Sciatic nerve (tissue), 2 donors: Measurements from ENCODE around the gene COX19. TPM values are rescaled to one million over a fixed set of nuclear protein-coding genes. Genes with fewer than 3 reads are reported as not detected.
A peak's percentile ranks its signal among the peaks of the same experiment; 100 is the strongest.

ENCODE experiments used
- ATAC-seq: fragments of 200-7000 bp; cut with Tn5 transposase; one replicate; pipeline ENCODE4 v1.9.1; 2020; ENCODE audit warnings: mild to moderate bottlenecking, moderate library complexity
- DNase-seq: peaks from one replicate; pipeline ENCODE4 v3.0.0-alpha.2; 2020; ENCODE audit warnings: low spot score
- intact Hi-C: fragments of 100-400 bp; cut with DNase I; formaldehyde crosslinking; loops from one replicate; pipeline ENCODE4 v1.14.2; 2022
- total RNA-seq: library from RNA; stranded (reverse); fragmentation: NEBNext Ultra II Directional; extraction: Animal tissue kit (Norgen Biotek cat#: 25700); gene quantifications from one replicate; pipeline ENCODE4 v1.2.1, GENCODE V29; 2021
- donor health status: DM: no; HTN: no; CAD: no.
- donor health status: DM: no; HTN: no; CAD: no.

The COX19 gene, protein sequence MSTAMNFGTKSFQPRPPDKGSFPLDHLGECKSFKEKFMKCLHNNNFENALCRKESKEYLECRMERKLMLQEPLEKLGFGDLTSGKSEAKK
- total RNA-seq: 18.3 TPM

DNA sequence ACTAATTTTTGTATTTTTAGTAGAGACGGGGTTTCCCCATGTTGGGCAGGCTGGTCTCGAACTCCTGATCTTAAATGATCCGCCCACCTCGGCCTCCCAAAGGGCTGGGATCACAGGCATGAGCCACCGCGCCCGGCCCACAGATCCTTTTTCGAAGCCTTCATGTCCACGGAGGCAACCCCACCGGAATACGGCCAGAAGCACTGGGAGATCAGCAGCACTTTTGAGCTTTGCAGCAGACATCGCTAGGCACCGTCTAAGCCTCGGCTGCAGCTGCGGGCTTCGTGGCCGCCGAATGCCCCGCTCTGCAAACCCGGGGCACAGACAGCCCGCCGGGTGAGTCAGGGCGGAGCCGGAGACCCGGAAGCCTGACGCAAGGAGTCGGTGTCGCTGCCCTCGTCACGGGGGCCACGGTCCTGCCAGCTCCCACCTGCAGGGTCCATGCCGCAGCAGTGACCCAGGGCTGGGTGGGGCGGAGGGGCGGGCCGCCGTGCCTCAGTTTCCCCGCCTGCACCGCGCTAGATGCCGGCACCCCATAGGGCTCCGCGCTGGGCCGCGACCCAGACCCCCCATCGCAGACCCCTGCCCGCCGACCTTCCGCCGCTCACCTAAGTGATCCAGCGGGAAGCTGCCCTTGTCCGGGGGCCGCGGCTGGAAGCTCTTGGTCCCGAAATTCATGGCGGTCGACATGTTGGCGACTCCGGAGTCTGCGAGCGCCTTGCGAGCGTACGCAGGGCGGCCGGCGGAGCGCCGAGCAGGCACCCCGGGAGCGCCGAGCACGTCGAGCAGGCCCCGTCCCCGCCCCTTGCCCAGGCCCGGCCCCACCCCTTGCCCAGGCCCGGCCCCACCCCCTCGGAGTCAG is at the start of gene COX19:
COX19 (minus strand) TSS at position 730 of the 862 bp plus-strand sequence; CDS start at position 690, 40 bp downstream.
- intact Hi-C loops: no loop called here
- DNase-seq: peak; percentile 92

DNA sequence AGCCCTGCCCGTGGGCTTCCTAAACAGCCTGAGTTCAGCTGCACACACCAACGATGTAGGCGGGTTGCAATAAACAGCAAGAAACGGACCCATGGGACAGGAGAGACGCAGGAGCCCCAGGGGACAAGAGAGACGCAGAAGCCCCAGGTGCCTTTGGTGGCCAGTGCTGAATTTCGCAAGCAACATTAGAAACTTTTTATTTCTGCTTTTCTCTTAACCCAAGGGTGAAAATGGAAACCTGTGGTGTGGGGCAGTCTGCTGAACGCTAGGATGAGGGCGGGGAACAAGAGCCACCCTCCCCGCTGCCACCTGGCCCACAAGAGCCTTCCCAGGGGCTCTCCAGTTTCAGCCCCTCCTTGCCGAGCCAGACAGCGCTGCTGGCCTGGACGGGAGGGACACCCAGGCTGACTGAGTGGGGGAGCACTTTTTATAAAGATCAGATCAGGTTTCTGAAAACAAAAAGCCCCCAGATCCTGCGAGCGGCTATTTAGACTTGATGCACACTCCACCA is 49.0 kb upstream of the COX19 start:
- ATAC-seq: no peak
- intact Hi-C loops: no loop called here
- no peak for DNase-seq

More for the DNA sequence above, at the start of gene COX19:
- ATAC-seq: peak; percentile 89

DNA sequence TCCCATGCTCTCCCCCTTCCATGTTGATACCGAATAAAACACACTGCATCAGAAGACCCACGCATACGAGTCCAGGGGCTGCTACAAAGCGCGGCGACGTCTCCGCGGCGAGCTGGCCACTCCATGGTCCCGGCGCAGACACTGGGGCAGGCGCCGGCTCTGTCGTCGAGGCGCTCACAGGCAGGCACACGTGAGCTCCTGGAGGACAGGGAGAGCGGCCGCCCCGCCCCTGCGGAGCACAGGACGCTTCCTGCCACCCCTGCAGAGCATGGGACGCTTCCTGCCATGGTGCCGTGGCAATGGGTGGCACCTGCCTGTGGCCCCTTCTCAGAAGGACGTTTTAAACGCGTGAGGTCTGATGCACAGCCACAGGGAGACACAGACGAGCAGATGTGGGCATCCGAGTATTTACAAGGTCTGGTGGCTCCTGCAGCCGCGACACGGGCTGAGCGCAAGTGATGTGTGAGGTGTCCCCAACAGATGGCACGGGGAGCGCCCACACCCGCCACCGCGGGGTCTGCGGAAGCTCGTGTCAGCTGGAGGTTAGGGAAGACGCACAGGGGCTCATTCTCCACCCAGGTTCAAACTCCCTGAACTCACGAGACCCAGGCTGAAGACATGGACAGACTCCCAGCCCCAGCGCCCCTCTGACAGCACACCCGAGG is 47.6 kb upstream of the COX19 start:
- intact Hi-C loops: no loop called here
- no peak for DNase-seq
- no peak for ATAC-seq

DNA sequence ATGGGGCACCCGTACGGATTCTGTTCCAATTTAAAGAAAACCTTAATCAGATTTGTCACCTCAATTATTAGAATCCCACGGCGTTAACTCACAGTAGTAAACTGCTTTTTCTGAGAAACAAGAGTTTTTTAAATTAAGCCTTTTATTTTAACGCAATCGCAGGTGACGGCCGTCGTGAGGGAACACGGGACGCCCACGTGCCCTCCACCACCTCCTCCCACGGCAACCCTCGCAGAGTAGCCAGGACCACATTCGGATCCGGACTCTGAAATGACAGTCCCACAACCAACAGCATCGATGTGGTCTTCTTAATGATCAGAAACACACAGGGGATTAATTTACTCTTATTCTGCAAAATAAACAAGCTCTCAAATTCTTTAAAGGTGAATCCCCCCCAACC is 47.0 kb upstream of the COX19 start:
- DNase-seq: no peak
- intact Hi-C loops: no loop called here
- no peak for ATAC-seq

DNA sequence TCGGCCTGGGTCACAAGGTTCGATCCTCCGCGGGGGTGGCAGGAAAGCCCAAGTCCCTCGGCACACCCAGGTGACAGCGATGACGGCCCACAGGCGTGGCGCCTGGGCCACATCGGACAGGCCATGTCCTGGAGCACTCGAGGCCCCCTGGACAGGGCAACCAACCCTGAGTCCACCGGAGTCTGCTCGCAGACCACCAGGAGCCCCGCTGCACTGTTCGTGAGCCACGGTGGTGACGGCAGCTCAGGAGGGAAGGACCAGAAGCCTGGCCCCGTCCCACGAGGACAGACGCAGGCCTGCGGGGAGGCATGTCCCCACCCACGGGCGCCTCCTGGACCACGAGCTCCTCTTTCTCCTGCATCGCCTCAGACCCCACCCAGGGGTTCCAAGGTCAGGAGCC is 46.6 kb upstream of the COX19 start:
- no peak for ATAC-seq
- intact Hi-C loops: no loop called here
- no peak for DNase-seq

DNA sequence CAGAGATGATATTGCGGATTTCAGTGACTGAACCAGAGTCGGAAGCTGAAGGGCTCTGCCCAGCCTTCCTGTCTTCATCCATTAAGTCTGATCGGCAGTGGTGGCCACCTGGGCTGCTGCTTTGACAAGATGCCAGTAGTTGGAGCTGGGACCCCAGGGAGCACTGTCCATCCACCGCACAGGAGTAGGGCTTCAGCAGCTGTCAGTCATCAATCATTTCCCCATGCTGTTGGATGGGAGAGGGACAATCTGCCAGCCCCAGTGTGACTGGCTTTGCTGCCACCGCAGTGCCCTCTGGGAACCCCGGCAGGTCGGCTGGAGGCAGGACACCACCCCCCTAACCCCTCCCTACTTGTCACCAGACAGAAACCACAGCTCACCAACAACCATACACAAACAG is 46.0 kb upstream of the COX19 start:
- ATAC-seq (no peak), DNase-seq (no peak)
- intact Hi-C loops: no loop called here

DNA sequence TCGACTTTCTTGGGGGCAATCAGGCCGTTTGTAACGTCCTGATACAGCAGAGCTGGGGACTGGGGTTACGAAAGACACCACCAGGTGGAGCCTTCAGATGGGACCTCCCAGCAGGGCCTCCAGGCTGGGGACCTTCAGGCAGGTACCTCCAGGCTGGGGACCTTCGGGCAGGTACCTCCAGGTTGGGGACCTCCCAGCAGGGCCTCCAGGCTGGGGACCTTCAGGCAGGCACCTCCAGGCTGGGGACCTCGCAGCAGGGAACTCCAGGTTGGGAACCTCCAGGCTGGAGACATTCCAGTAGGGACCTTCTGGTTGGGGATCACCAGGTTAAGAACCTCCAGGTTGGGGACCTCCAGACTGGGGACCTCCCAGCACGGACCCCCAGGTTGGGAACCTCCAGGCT is 45.5 kb upstream of the COX19 start:
- DNase-seq (no peak), ATAC-seq (no peak)
- intact Hi-C loops: no loop called here

DNA sequence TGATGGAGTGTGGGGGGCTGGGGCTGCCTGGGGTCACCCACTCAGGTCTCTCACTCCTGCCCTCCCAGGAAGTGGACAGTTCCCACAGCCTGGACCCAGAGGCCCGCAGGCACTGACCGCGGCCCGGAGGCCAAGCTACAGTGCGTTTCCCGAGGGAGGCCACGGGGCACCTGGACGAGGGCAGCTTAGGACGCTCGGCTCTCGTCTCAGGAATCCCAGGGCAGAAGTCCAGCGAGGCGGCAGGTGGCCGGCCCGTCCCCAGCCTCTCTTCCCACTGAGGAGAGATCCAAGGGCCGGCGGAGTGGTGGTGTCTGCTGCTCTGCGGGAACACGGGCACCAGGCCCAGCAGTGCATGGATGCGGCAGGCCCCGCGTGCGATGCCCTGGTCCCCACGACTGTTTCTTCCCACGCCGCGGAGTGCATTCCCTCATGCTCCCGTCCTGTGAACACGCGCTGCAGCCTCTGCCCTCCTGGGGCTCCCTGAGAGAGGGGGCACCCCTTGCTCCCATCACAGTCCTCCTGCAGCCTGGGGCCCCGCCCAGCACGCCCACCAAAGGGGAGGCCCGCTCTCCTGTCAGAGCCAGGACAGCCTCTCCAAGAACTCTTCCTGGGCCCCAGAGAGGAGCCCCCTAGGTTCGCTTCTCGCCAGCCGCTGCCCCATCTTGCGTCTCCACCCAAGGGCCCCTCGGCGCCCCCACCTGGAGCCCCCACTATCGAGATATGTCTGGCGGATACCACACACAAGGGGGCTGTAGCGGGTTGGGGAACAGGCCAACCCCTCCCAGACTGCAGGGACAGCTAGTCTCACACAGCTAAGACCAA is 44.7 kb upstream of the COX19 start:
- ATAC-seq: no peak
- intact Hi-C loops: no loop called here
- DNase-seq: no peak

DNA sequence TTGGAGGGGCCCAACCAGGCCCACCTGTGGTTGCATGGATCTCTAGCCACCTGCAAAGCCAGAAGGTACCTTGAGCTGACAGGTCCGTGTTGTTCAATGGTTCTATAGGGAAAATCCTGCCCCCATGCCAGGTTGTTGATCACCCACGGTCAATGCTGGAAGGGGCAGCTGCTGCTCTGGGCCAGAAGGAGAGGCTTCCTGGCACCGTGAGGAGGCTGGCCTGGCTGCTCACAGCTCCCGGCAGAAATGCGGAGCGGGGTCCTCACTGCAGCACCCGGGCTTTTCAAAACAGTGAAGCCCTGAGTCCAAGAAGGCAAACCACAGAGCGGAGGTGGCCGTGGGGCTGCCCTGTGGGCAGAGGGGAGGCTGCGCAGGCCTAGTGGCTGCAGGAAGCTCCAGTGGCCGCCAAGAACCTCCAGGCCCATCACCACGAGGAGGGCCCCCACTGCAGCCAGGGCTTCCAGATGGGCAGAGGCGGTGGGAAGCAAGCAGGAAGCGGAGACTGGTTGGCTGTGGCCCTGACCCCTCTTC is 44.0 kb upstream of the COX19 start:
- intact Hi-C loops: no loop called here
- ATAC-seq (no peak), DNase-seq (no peak)

DNA sequence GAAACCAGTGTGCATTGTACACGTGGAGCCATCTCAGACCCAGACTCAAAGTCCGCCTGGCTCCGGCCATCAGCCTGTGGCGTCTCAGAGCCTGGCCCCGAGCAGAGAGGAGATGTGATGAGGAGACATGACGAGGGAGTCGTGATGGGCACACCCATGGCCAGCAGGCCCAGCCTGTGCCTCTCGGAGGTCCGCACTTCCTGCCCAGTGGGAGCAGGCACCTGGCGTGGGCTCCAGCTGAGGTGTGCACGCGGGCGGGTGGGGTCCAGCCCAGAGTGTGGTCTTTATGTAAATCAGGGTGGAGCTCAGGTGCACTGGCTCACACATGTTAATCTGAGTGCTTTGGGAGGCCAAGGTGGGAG is 43.0 kb upstream of the COX19 start:
- ATAC-seq: no peak
- DNase-seq: no peak
- intact Hi-C loops: no loop called here

DNA sequence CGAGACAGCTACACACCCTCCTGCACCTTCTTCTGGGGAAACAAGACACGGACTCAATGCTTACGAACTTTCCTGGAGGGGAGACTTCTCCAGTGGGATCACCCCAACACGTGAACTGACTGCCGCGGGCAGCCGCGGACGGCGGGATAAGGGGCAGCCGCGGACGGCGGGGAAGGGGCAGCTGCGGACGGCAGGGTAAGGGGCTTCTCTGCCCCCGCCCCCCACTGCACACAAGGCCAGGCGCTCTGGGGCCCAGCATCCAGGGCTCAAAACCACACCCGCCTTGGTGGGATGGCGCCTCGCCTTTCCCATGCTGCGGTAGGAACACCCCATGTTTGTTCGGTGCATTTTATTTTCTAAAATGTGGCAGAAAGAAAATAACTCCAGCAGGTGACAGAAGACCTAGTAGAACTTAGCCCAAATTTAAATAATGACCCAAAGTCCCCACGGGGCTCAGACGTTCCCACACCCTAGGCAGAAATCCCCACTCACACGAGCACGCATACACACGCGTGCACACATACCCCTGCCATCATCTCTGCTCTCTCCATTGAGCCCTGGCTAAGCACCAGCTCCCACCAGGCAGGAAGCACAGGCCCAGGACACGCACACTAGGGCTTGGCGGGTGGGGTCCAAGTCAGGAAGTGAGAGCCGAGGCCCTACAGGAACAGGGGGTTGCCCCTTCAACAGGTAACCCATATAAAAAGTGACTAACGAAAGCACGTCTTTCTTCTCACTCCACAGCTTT is 42.4 kb upstream of the COX19 start:
- no peak for DNase-seq
- ATAC-seq: no peak
- intact Hi-C loops: no loop called here

DNA sequence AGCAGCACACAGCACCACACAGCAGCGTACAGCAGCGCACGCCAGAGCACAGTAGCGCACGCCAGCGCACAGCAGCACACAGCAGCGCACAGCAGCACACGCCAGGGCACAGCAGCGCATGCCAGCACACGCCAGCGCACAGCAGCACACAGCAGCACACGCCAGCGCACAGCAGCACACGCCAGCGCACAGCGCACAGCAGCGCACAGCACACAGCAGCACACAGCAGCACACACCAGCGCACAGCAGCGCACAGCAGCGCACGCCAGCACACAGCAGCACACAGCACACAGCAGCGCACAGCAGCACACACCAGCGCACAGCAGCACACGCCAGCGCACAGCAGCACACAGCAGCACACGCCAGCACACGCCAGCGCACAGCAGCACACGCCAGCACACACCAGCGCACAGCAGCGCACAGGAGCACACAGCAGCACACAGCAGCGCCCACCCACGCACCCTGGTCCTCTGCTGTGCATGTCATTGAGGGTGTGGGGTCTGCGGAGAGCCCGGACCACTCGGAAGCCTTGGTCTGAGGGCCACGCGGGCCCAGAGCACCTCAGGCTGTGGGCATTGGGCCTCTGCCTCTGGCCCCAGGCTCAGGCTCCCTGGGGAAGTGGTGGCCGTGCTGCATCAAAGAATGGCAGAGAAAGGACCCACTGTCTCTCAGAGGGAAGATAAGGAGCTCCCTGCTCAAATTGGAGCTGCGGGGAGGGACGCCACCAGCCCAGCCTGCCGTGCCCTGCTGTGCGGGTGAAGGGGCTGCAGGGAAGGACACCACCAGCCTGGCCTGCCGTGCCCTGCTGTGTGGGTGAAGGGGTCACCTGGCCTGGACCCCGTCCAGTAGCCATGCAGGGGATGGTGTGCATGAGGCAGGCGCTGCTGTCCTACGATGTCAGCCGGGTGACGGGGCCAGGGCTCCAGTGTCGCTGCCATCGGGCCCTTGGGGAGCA is 41.5 kb upstream of the COX19 start:
- intact Hi-C loops: no loop called here
- DNase-seq: no peak
- ATAC-seq: no peak

DNA sequence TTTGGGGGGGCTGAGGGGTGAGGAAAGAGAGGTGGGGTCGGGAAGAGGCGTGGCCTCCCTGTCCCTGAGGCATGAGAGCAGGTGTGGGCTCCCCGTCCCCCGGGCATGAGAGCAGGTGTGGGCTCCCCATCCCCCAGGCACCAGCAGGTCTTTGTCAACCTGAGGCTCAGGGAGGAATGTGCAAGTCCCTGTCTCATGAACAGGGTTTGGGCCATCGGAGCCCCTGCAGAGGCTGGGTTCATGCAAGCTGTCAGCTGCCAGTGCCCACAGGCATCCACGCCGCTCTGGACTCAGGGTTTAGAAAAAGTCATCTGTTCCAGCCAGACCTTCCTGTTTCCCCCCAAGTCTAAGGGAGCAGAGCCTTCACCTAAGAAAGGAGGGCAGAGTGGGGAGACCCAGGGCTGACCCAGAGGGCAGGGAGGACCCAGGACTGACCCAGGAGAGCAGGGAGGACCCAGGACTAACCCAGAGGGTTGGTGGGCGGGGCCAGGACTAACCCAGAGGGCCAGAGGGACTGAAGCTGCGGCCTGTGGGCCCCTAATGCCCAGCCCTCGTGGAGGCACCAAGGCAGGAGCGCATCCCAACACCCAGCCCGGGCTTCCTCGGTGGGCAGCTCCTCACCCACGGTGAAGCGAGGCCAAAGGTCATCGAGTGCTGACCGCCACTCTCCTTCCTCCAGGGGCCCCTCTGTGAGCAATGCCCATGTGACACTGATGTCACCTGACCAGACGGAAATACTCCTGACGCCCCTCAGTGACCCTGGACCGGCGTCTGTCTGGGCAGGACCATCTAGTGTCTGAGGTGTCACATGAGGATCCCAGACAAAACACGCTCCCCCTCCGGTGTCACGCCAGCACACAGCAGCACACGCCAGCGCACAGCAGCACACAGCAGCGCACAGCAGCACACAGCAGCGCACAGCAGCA is 40.1 kb upstream of the COX19 start:
- DNase-seq (no peak), ATAC-seq (no peak)
- intact Hi-C loops: no loop called here

DNA sequence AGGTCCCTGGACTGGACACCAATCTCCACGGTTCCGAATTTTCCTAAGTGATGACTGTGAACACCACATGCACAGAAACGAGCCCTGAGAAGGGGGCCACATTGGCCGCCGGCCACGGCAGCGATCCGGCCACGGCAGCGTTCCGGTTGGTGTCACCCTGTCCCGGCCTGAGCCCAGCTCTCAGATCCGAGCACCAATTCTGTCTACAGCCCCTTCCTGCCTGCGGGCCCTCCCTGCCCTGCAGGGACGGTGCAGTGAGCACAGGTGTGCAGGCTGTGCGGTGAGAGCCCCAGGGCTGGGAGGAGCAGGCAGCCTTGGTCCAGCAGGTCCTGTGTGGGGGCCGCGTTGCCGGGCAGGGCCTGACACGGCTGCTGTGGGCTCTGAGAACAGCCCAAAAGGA is 39.3 kb upstream of the COX19 start:
- DNase-seq: no peak
- intact Hi-C loops: no loop called here

DNA sequence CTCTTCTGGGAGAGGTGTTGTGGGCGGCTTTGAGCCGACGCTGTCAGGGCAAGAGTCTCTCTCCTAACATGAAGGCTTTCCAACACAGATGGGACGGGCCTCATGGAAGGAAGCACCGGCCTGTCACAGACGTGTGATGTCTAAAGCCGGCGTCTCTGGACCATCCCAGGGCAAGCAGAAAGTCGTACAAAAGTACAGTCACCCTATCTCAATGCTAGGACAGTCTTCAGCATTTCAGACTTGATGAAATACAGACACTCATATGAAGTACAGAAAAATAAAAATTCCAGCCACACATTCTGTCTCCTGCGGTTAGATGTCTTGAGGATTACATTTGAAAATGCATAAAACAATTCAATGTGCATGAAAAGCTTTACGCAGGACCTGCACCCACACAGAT is 38.2 kb upstream of the COX19 start:
- ATAC-seq: no peak
- intact Hi-C loops: no loop called here
- no peak for DNase-seq

More for the DNA sequence above, 39.3 kb upstream of the COX19 start:
- ATAC-seq: no peak

DNA sequence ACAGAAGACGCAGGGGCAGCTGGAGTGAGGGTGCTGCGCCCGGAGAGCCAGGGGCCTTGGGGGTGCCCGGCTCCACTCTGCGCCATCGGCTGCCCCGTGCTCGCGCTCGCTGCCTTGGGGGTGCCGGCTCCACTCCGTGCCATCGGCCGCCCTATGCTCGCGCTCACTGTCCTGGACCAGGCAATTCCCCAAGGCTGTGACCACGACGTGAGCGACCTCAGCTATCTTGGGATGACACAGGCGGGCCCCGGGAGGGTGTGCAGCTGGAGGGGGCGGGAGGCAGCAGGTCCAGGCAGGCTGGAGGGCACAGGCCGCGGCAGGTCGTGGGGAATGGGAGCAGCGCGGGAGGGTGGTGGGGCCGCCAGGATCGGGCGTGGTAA is 37.4 kb upstream of the COX19 start:
- no peak for ATAC-seq
- DNase-seq: no peak
- intact Hi-C loops: no loop called here
